PC-3 (cell line): ENCODE measurements around the gene POU2F1. TPM values are rescaled to one million over a fixed set of nuclear protein-coding genes. Genes with fewer than 3 reads are reported as not detected.

ENCODE experiments used
- ATAC-seq: fragments of 200-7000 bp; cut with Tn5 transposase; 2 replicates; pipeline ENCODE4 v1.9.1; 2020; ENCODE audit warnings: mild to moderate bottlenecking, moderate library complexity
- BruUV-seq: library from RNA; stranded (reverse); fragments of 400-500 nt; replicated peaks from 2 replicates; lab custom pipeline; 2021; lab: Mats Ljungman, UMichigan
- CTCF ChIA-PET: fragments of 300-600 bp; sonication (Branson Sonifier 250); formaldehyde crosslinking; loops from one replicate; lab custom pipeline; 2022; ENCODE audit warnings: antibody characterized with exemption; lab: Charles Lee
- POLR2A ChIA-PET: fragments of 300-600 bp; sonication (Branson Sonifier 250); formaldehyde crosslinking; loops from one replicate; lab custom pipeline; 2022; ENCODE audit warnings: antibody characterized with exemption; ENCODE audit not compliant: unreplicated experiment; lab: Charles Lee
- DNase-seq: peaks from one replicate; pipeline ENCODE4 v3.0.0-alpha.2; 2015
- H2AFZ ChIP-seq: fragments of 300-600 bp; sonication (generic); 2 replicates; pipeline ENCODE4 v1.6.0; 2016; ENCODE audit warnings: antibody characterized with exemption, low read length
- H3F3A ChIP-seq: fragments of 300-600 bp; sonication (generic); one replicate; pipeline ENCODE4 v1.6.0; 2017; ENCODE audit warnings: antibody characterized with exemption, low read length, control low read depth, mild to moderate bottlenecking; ENCODE audit not compliant: unreplicated experiment
- H3K27ac ChIP-seq: fragments of 300-600 bp; sonication (generic); 2 replicates; pipeline ENCODE4 v1.5.1; 2016; ENCODE audit warnings: mild to moderate bottlenecking, low read length
- H3K27me3 ChIP-seq: fragments of 300-600 bp; sonication (generic); 2 replicates; pipeline ENCODE4 v1.6.1; 2016; ENCODE audit warnings: low read length, mixed read lengths
- H3K36me3 ChIP-seq: fragments of 300-600 bp; sonication (generic); 2 replicates; pipeline ENCODE4 v1.6.1; 2016; ENCODE audit warnings: low read depth, mixed run types, low read length, mixed read lengths
- H3K4me1 ChIP-seq: fragments of 300-600 bp; sonication (generic); 2 replicates; pipeline ENCODE4 v1.5.1; 2016; ENCODE audit warnings: low read length; ENCODE audit not compliant: insufficient read depth
- H3K4me2 ChIP-seq: fragments of 300-600 bp; sonication (generic); 2 replicates; pipeline ENCODE4 v1.6.0; 2016; ENCODE audit warnings: low read length
- H3K4me3 ChIP-seq: fragments of 300-600 bp; sonication (generic); 2 replicates; pipeline ENCODE4 v1.5.1; 2016; ENCODE audit warnings: mild to moderate bottlenecking, low read length, mixed read lengths
- H3K79me2 ChIP-seq: fragments of 300-600 bp; sonication (generic); 2 replicates; pipeline ENCODE4 v1.6.1; 2017; ENCODE audit warnings: low read length, mixed read lengths
- H3K9ac ChIP-seq: fragments of 300-600 bp; sonication (generic); 2 replicates; pipeline ENCODE4 v1.6.0; 2016; ENCODE audit warnings: mild to moderate bottlenecking, low read length
- H3K9me2 ChIP-seq: fragments of 300-600 bp; sonication (generic); replicated peaks from 2 replicates; pipeline ENCODE4 v1.6.1; 2016; ENCODE audit warnings: mixed run types, low read length, mixed read lengths
- H3K9me3 ChIP-seq: fragments of 300-600 bp; sonication (generic); 2 replicates; pipeline ENCODE4 v1.6.1; 2016; ENCODE audit warnings: low read length, mixed read lengths
- H4K20me1 ChIP-seq: fragments of 300-600 bp; sonication (generic); 2 replicates; pipeline ENCODE4 v1.6.1; 2016; ENCODE audit warnings: low read length, mixed read lengths
- CTCF ChIP-seq: fragments of 300-600 bp; sonication (generic); conservative IDR thresholded peaks from 2 replicates; pipeline ENCODE4 v1.5.1; 2017; ENCODE audit warnings: antibody characterized with exemption, low read depth, mild to moderate bottlenecking, low read length
- EZH2 ChIP-seq: fragments of 300-600 bp; sonication (generic); IDR thresholded peaks from one replicate; pipeline ENCODE4 v1.6.1; 2017; ENCODE audit warnings: antibody characterized with exemption, mild to moderate bottlenecking, low read length; ENCODE audit not compliant: unreplicated experiment
- EZH2phosphoT487 ChIP-seq: fragments of 300-600 bp; sonication (generic); IDR thresholded peaks from 2 replicates; pipeline ENCODE4 v1.6.1; 2018; ENCODE audit warnings: mild to moderate bottlenecking, antibody characterized with exemption, low read length, borderline replicate concordance
- intact Hi-C: fragments of 100-400 bp; cut with micrococcal nuclease; formaldehyde crosslinking; loops from 2 replicates; pipeline ENCODE4 v1.9.0; 2023
- total RNA-seq: library from RNA; depleted of rRNA; stranded (reverse); fragments of >200 nt; gene quantifications from 2 replicates; pipeline ENCODE4 v1.2.3, GENCODE V29; 2014

Gene POU2F1
- total RNA-seq, 1 experiment from 2014 or later, result 8.7 TPM

GRCh38 chr1:167373398-167373797, 152.7 kb downstream of the POU2F1 start:
- BruUV-seq, result no TSS peak
- Histone ChIP-seq H3K9me3 (no peaks in the 10 kb centered on the region), H3K36me3 (peaks cover 18% of the 10 kb centered on the region), H3K27me3 (no peaks in the 10 kb centered on the region), H3K9me2 (no peaks in the 10 kb centered on the region), H3K79me2 (no peaks in the 10 kb centered on the region), H2AFZ (no peak overlapping the region), H3F3A (no peaks in the 10 kb centered on the region), H3K27ac (no peak overlapping the region), H3K4me3 (no peak overlapping the region), H3K4me1 (no peaks in the 10 kb centered on the region), H4K20me1 (no peaks in the 10 kb centered on the region), H3K4me2 (no peak overlapping the region), H3K9ac (no peak overlapping the region)
- CTCF ChIA-PET, result no interaction called here
- intact Hi-C loops, result no loop called here
- no peak for DNase-seq
- POLR2A ChIA-PET, result no interaction called here
- ATAC-seq, result no peak
- TF ChIP-seq EZH2 (no peak), EZH2phosphoT487 (no peak), CTCF (no peak)

- H3K27ac ChIP-seq, result no peak overlapping the region
- H2AFZ ChIP-seq, result no peak overlapping the region
- no peaks in the 10 kb centered on the region for H3K27me3 ChIP-seq
- no peaks in the 10 kb centered on the region for H3K9me2 ChIP-seq
- peaks cover 18% of the 10 kb centered on the region for H3K36me3 ChIP-seq
- H3K9ac ChIP-seq, result no peak overlapping the region
- ATAC-seq (no peak), DNase-seq (no peak)
- H3F3A ChIP-seq, result no peaks in the 10 kb centered on the region
- intact Hi-C loops, result no loop called here
- H3K4me1 ChIP-seq, result no peaks in the 10 kb centered on the region
- H3K4me3 ChIP-seq, result no peak overlapping the region
- H3K79me2 ChIP-seq, result no peaks in the 10 kb centered on the region
- no TSS peak for BruUV-seq
- CTCF ChIA-PET, result no interaction called here
- H4K20me1 ChIP-seq, result no peaks in the 10 kb centered on the region
- no peak for TF ChIP-seq EZH2
- no peak for TF ChIP-seq EZH2phosphoT487
- TF ChIP-seq CTCF, result no peak
- H3K4me2 ChIP-seq, result no peak overlapping the region
- POLR2A ChIA-PET, result no interaction called here
- H3K9me3 ChIP-seq, result no peaks in the 10 kb centered on the region
These were observed 153.3 kb downstream of the POU2F1 start for GRCh38 chr1:167373986-167374385.

GRCh38 chr1:167375949-167376348, 155.3 kb downstream of the POU2F1 start:
- Histone ChIP-seq H3K9ac (no peak overlapping the region), H2AFZ (no peak overlapping the region), H3K9me3 (no peaks in the 10 kb centered on the region), H3K27ac (no peak overlapping the region), H3K4me1 (no peaks in the 10 kb centered on the region), H3K27me3 (no peaks in the 10 kb centered on the region), H3K36me3 (peaks cover 18% of the 10 kb centered on the region), H3K9me2 (no peaks in the 10 kb centered on the region), H3F3A (no peaks in the 10 kb centered on the region), H3K4me2 (no peak overlapping the region), H3K79me2 (no peaks in the 10 kb centered on the region), H4K20me1 (no peaks in the 10 kb centered on the region), H3K4me3 (no peak overlapping the region)
- BruUV-seq, result no TSS peak
- no peak for TF ChIP-seq EZH2
- TF ChIP-seq EZH2phosphoT487, result no peak
- TF ChIP-seq CTCF, result no peak
- ATAC-seq (no peak), DNase-seq (no peak)
- intact Hi-C loops, result no loop called here
- CTCF ChIA-PET, result no interaction called here
- POLR2A ChIA-PET, result interaction anchor here (0.6 kb wide), 1 partner anchor 1466 kb away, joined by 3 read pairs; no protein-coding TSS in a partner anchor
